T-cell (primary cell): ENCODE results near the gene MICAL3. TPM values are rescaled to one million over a fixed set of nuclear protein-coding genes. Genes with fewer than 3 reads are reported as not detected.

Source experiments
- ATAC-seq, 4 experiments: fragments of 200-7000 bp in 3 of 4; fragments of 150-1000 bp in 1 of 4; cut with Tn5 transposase; replicated peaks in 1 of 4; 1 replicate in 3 of 4; 2 replicates in 1 of 4; pipeline ENCODE4 v1.10.0; 2021; ENCODE audit warnings: moderate library complexity in 3 of 4, mild to moderate bottlenecking in 2 of 4, moderate number of reproducible peaks in 1 of 4
- CTCF ChIA-PET, 2 donors: fragments of 300-600 bp; sonication (Branson Sonifier 250); formaldehyde crosslinking; loops; one replicate each; lab custom pipeline; 2022; ENCODE audit warnings: antibody characterized with exemption in 2 of 2; lab: Charles Lee
- POLR2A ChIA-PET, 2 donors: fragments of 300-600 bp; sonication (Branson Sonifier 250); formaldehyde crosslinking; loops; one replicate each; lab custom pipeline; 2022; ENCODE audit warnings: antibody characterized with exemption in 2 of 2; lab: Charles Lee
- DNase-seq, 35 experiments: peaks; one replicate each; pipeline versions ENCODE4 v3.0.0 to v3.0.0-alpha.2; 2013 to 2023
- H3K27ac ChIP-seq: one replicate; pipeline ENCODE4 v1.5.1; 2013; ENCODE audit warnings: low read length
- H3K27me3 ChIP-seq, 2 experiments: replicated peaks in 1 of 2; 1 replicate in 1 of 2; 2 replicates in 1 of 2; pipeline versions ENCODE4 v1.6.1 to v1.7.0; 2013; ENCODE audit warnings: low read length in 1 of 2, mixed read lengths in 1 of 2; ENCODE audit not compliant: control insufficient read depth in 2 of 2, insufficient read depth in 2 of 2; ENCODE audit errors: extremely low read depth in 1 of 2
- H3K36me3 ChIP-seq, 2 donors: 1 replicate in 1 of 2; 2 replicates in 1 of 2; pipeline versions ENCODE4 v1.6.1 to v1.7.0; 2013; ENCODE audit warnings: low read length in 1 of 2; ENCODE audit not compliant: control insufficient read depth in 2 of 2, insufficient read depth in 1 of 2; ENCODE audit errors: extremely low read depth in 1 of 2
- H3K4me1 ChIP-seq, 2 experiments: 1 replicate in 1 of 2; 2 replicates in 1 of 2; pipeline versions ENCODE4 v1.6.1 to v1.7.0; 2013; ENCODE audit warnings: low read length in 2 of 2, mixed read lengths in 1 of 2; ENCODE audit not compliant: insufficient read depth in 2 of 2, control insufficient read depth in 1 of 2; ENCODE audit errors: extremely low read depth in 1 of 2
- H3K4me3 ChIP-seq, 2 donors: 1 replicate in 1 of 2; 2 replicates in 1 of 2; pipeline versions ENCODE4 v1.5.1 to v1.7.0; 2013; ENCODE audit warnings: mild to moderate bottlenecking in 2 of 2, low read length in 1 of 2, moderate library complexity in 1 of 2; ENCODE audit not compliant: control insufficient read depth in 1 of 2; ENCODE audit errors: extremely low read depth in 1 of 2
- H3K9me3 ChIP-seq: 2 replicates; pipeline ENCODE4 v1.7.0; 2013
- H3K27ac Mint-ChIP-seq, 2 donors: one replicate each; pipeline ENCODE4 v1.8.0; 2020 to 2021; ENCODE audit warnings: mild to moderate bottlenecking in 2 of 2, mixed read lengths in 2 of 2
- H3K27me3 Mint-ChIP-seq, 2 donors: one replicate each; pipeline ENCODE4 v1.8.0; 2021 to 2022; ENCODE audit warnings: mixed read lengths in 2 of 2
- H3K36me3 Mint-ChIP-seq: one replicate; pipeline ENCODE4 v1.8.0; 2021; ENCODE audit warnings: mixed read lengths
- H3K4me1 Mint-ChIP-seq, 3 donors: one replicate each; pipeline ENCODE4 v1.8.0; 2020 to 2022; ENCODE audit warnings: mixed read lengths in 3 of 3, mild to moderate bottlenecking in 1 of 3
- H3K4me3 Mint-ChIP-seq, 3 donors: one replicate each; pipeline ENCODE4 v1.8.0; 2020 to 2022; ENCODE audit warnings: mild to moderate bottlenecking in 3 of 3, mixed read lengths in 3 of 3, moderate library complexity in 3 of 3
- H3K9me3 Mint-ChIP-seq, 3 donors: one replicate each; pipeline ENCODE4 v1.8.0; 2020 to 2022; ENCODE audit warnings: mixed read lengths in 3 of 3
- WGBS: methylation state at CpG from one replicate; pipeline ENCODE4 v1.1.5; 2013; ENCODE audit warnings: missing lambda C conversion rate; ENCODE audit not compliant: insufficient coverage; 5-methylcytosine and 5-hydroxymethylcytosine counted together
- total RNA-seq, 35 experiments: library from RNA in 6 of 35; stranded (reverse) in 6 of 35; fragments of 120-200 nt in 1 of 35; gene quantifications; one replicate each; pipeline versions ENCODE4 v1.2.1 to v1.2.4 and lab custom pipeline; 2013 to 2026

Gene MICAL3
- total RNA-seq, 5 donors from 2014 or later (not counting 1 experiment from before 2014, with no cell fraction given) = 19.1 to 37.5 (median 22.3) TPM

GRCh38 chr22:17811119-17811518 lies 213.2 kb downstream of the MICAL3 start:
- H3K36me3 Mint-ChIP-seq = peaks cover 40% of the 10 kb centered on the region
- no peaks in the 10 kb centered on the region for H3K9me3 ChIP-seq
- 100% methylated on average over 2 of the region's 4 CpGs for WGBS
- H3K36me3 ChIP-seq = peaks cover 0 to 19% of the 10 kb centered on the region in 2 donors
- no peaks in the 10 kb centered on the region for H3K27me3 Mint-ChIP-seq
- no peak overlapping the region for H3K27ac ChIP-seq
- H3K27ac Mint-ChIP-seq = no peak overlapping the region
- H3K4me1 Mint-ChIP-seq = no peaks in the 10 kb centered on the region
- no peak overlapping the region for H3K4me3 Mint-ChIP-seq
- CTCF ChIA-PET = no interaction called here
- no peaks in the 10 kb centered on the region for H3K9me3 Mint-ChIP-seq
- DNase-seq (no peak), ATAC-seq (no peak)
- POLR2A ChIA-PET = interaction anchor here in 1 of 2 donors (0.5 kb wide), 1 partner anchor 80 kb away, joined by 7 read pairs; no protein-coding TSS in a partner anchor
- H3K4me3 ChIP-seq = no peak overlapping the region
- no peaks in the 10 kb centered on the region for H3K4me1 ChIP-seq
- H3K27me3 ChIP-seq = no peaks in the 10 kb centered on the region

GRCh38 chr22:17810570-17811116 lies 213.7 kb downstream of the MICAL3 start:
- Histone ChIP-seq H3K36me3 (peaks cover 0 to 22% of the 10 kb centered on the region in 2 donors), H3K27me3 (no peaks in the 10 kb centered on the region), H3K4me1 (no peaks in the 10 kb centered on the region), H3K4me3 (no peak overlapping the region), H3K9me3 (no peaks in the 10 kb centered on the region), H3K27ac (no peak overlapping the region)
- Mint-ChIP-seq H3K27ac (no peak overlapping the region), H3K4me3 (no peak overlapping the region), H3K27me3 (no peaks in the 10 kb centered on the region), H3K4me1 (no peaks in the 10 kb centered on the region), H3K36me3 (peaks cover 41% of the 10 kb centered on the region), H3K9me3 (no peaks in the 10 kb centered on the region)
- ChIA-PET POLR2A (interaction anchor here in 1 of 2 donors (0.5 kb wide), 1 partner anchor 79 kb away, joined by 7 read pairs; no protein-coding TSS in a partner anchor), CTCF (no interaction called here)
- 96% methylated on average over 10 of the region's 12 CpGs for WGBS
- ATAC-seq (no peak), DNase-seq (no peak)

DNA sequence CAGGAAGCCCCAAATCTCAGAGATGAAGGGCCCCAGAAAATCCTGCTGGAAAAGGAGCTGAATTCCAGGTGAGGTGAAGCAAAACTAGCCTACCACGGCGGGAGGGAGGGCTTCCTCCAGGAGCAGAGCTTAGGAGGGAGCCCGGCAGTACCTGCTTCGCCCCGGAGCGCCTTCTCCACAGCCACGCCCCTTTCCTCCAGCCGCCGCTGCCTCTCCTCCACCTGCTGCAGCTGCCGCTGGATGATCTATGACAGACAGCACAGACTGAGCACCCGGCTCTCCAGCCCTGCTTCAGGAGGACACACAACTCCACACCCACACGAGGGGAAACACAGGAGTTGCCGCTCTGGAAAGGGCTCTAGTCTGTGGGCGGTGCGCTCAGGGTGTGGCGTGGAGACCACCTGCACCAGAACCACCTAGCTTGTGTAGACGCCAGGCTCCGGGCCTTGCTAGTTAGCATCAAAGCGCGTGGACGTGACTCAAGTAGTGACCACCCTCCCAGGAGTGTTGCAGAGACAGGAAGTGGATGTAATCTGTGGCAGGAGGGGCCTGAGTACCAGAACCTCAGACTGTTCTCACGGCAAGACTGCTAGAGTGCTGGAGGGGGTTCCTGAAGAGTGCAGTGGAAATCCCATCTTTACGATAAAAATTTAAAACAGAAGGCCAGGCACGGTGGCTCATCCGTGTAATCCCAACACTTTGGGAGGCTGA lies 215.5 kb downstream of the MICAL3 start:
- CTCF ChIA-PET = no interaction called here
- peaks cover 0 to 22% of the 10 kb centered on the region in 2 donors for H3K36me3 ChIP-seq

GRCh38 chr22:17807578-17808410 lies 216.6 kb downstream of the MICAL3 start:
- Mint-ChIP-seq H3K4me1 (no peaks in the 10 kb centered on the region), H3K4me3 (no peak overlapping the region), H3K27ac (no peak overlapping the region), H3K9me3 (no peaks in the 10 kb centered on the region), H3K36me3 (peaks cover 32% of the 10 kb centered on the region), H3K27me3 (no peaks in the 10 kb centered on the region)
- no peaks in the 10 kb centered on the region for H3K27me3 ChIP-seq
- H3K9me3 ChIP-seq = no peaks in the 10 kb centered on the region
- POLR2A ChIA-PET = no interaction called here
- no peaks in the 10 kb centered on the region for H3K4me1 ChIP-seq
- CTCF ChIA-PET = no interaction called here
- ATAC-seq = no peak
- H3K4me3 ChIP-seq = no peak overlapping the region
- peaks cover 0 to 22% of the 10 kb centered on the region in 2 donors for H3K36me3 ChIP-seq
- DNase-seq = no peak
- 97% methylated on average over 12 of the region's 18 CpGs for WGBS
- no peak overlapping the region for H3K27ac ChIP-seq

More for the DNA sequence above, 215.5 kb downstream of the MICAL3 start:
- H3K27ac Mint-ChIP-seq = no peak overlapping the region
- no peaks in the 10 kb centered on the region for H3K4me1 Mint-ChIP-seq
- no peaks in the 10 kb centered on the region for H3K27me3 Mint-ChIP-seq
- no peaks in the 10 kb centered on the region for H3K9me3 Mint-ChIP-seq
- H3K4me3 ChIP-seq = no peak overlapping the region
- H3K9me3 ChIP-seq = no peaks in the 10 kb centered on the region
- H3K4me3 Mint-ChIP-seq = no peak overlapping the region
- no peaks in the 10 kb centered on the region for H3K27me3 ChIP-seq
- no peak for ATAC-seq
- peaks cover 35% of the 10 kb centered on the region for H3K36me3 Mint-ChIP-seq
- no peak for DNase-seq
- POLR2A ChIA-PET = no interaction called here
- H3K4me1 ChIP-seq = no peaks in the 10 kb centered on the region
- 93% methylated on average over 18 of the region's 25 CpGs for WGBS
- H3K27ac ChIP-seq = no peak overlapping the region

- no peaks in the 10 kb centered on the region for H3K4me1 ChIP-seq
- Mint-ChIP-seq H3K4me3 (no peak overlapping the region), H3K9me3 (no peaks in the 10 kb centered on the region), H3K27ac (no peak overlapping the region), H3K4me1 (no peaks in the 10 kb centered on the region), H3K27me3 (no peaks in the 10 kb centered on the region), H3K36me3 (peaks cover 37% of the 10 kb centered on the region)
- 92% methylated on average over 10 of the region's 10 CpGs for WGBS
- no peak for DNase-seq
- CTCF ChIA-PET = no interaction called here
- no peaks in the 10 kb centered on the region for H3K9me3 ChIP-seq
- POLR2A ChIA-PET = no interaction called here
- H3K27me3 ChIP-seq = no peaks in the 10 kb centered on the region
- no peak overlapping the region for H3K27ac ChIP-seq
- ATAC-seq = no peak
- H3K36me3 ChIP-seq = peaks cover 0 to 22% of the 10 kb centered on the region in 2 donors
- no peak overlapping the region for H3K4me3 ChIP-seq
These were observed 217.3 kb downstream of the MICAL3 start for GRCh38 chr22:17807086-17807485.

DNA sequence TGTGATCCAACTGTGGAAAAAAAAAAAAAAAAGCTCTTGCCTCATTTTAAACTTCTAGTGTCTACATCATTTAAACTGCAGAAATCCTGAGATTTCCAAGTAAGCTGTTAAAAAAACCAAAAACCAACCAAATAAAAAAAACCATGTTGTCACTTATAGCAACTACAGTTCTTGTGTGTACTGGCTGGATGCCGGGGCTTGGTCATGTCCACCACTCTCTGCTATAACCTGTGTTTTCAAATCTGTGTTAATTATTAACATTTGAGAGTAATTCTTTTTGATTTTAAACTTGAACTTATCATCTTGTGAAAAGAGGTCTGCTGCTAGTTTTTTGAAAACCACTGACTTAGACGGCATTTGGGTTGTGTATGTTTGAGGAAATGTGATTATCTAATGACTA lies 217.9 kb downstream of the MICAL3 start:
- 29% methylated on average over 1 of the region's 2 CpGs for whole genome bisulfite sequencing
- no peak overlapping the region for H3K4me3 ChIP-seq
- H3K27me3 ChIP-seq = no peaks in the 10 kb centered on the region
- H3K27me3 Mint-ChIP-seq = no peaks in the 10 kb centered on the region
- H3K36me3 ChIP-seq = peaks cover 0 to 22% of the 10 kb centered on the region in 2 donors
- H3K4me3 Mint-ChIP-seq = no peak overlapping the region
- peaks cover 37% of the 10 kb centered on the region for H3K36me3 Mint-ChIP-seq
- CTCF ChIA-PET = interaction anchor here in 1 of 2 donors (0.7 kb wide), 1 partner anchor 26 kb away, joined by 3 read pairs; no protein-coding TSS in a partner anchor
- POLR2A ChIA-PET = interaction anchor here in 1 of 2 donors (0.6 kb wide), 1 partner anchor 33 kb away, joined by 3 read pairs; no protein-coding TSS in a partner anchor
- H3K9me3 ChIP-seq = no peaks in the 10 kb centered on the region
- ATAC-seq (no peak), DNase-seq (no peak)
- H3K4me1 ChIP-seq = no peaks in the 10 kb centered on the region
- no peaks in the 10 kb centered on the region for H3K9me3 Mint-ChIP-seq
- H3K27ac ChIP-seq = no peak overlapping the region
- H3K4me1 Mint-ChIP-seq = no peaks in the 10 kb centered on the region
- no peak overlapping the region for H3K27ac Mint-ChIP-seq
